GM13977 (cell line): ENCODE data around the gene SNRK.

ENCODE experiments used
- DNase-seq: peaks from one replicate; pipeline ENCODE4 v3.0.0; 2012; ENCODE audit warnings: low spot score
- CTCF ChIP-seq: IDR thresholded peaks from 2 replicates; pipeline ENCODE4 v1.5.1; 2012; ENCODE audit warnings: mild to moderate bottlenecking, control low read depth; ENCODE audit not compliant: insufficient read depth; ENCODE audit errors: extremely low read depth, missing control alignments
- in situ Hi-C: fragments of 300-500 bp; cut with MboI; formaldehyde crosslinking; loops from one replicate; pipeline ENCODE4 v1.12.0; 2022; ENCODE audit warnings: low sequenced_read_pairs, low pct_unique_long_range_greater_than_20kb, mixed read lengths, inconsistent platforms; ENCODE audit not compliant: unreplicated experiment

SNRK gene

GRCh38 chr3:43288366-43288765, 2.0 kb downstream of the SNRK start:
- in situ Hi-C loops, result no loop called here
- DNase-seq, result peak; percentile 69
- TF ChIP-seq CTCF, result no peak

GRCh38 chr3:43288850-43289249, 2.5 kb downstream of the SNRK start:
- in situ Hi-C loops, result no loop called here
- no peak for TF ChIP-seq CTCF
- DNase-seq, result no peak

- in situ Hi-C loops, result no loop called here
- no peak for TF ChIP-seq CTCF
- DNase-seq, result no peak
Measured at GRCh38 chr3:43289401-43289800, 3.1 kb downstream of the SNRK start.

- TF ChIP-seq CTCF, result no peak
- in situ Hi-C loops, result no loop called here
- DNase-seq, result no peak
Measured at GRCh38 chr3:43289841-43290470, 3.6 kb downstream of the SNRK start.

GRCh38 chr3:43290956-43291355, 4.6 kb downstream of the SNRK start:
- in situ Hi-C loops, result no loop called here
- DNase-seq, result no peak
- no peak for TF ChIP-seq CTCF

- no peak for DNase-seq
- in situ Hi-C loops, result no loop called here
- no peak for TF ChIP-seq CTCF
Measured at GRCh38 chr3:43291546-43291945, 5.2 kb downstream of the SNRK start.

GRCh38 chr3:43294975-43295374, 8.6 kb downstream of the SNRK start:
- no peak for DNase-seq
- in situ Hi-C loops, result no loop called here
- no peak for TF ChIP-seq CTCF
